H1 (cell line): ENCODE measurements around the gene SLC39A7. TPM values are rescaled to one million over a fixed set of nuclear protein-coding genes. Genes with fewer than 3 reads are reported as not detected.

Experiments used
- CTCF ChIA-PET: fragments of 300-600 bp; sonication (Branson Sonifier 250); formaldehyde crosslinking; loops from one replicate; lab custom pipeline; 2021; ENCODE audit not compliant: partially characterized antibody; lab: Charles Lee
- POLR2A ChIA-PET: fragments of 300-600 bp; sonication (Branson Sonifier 250); formaldehyde crosslinking; loops from one replicate; lab custom pipeline; 2021; ENCODE audit warnings: inconsistent platforms; ENCODE audit not compliant: partially characterized antibody; lab: Charles Lee
- DNase-seq, 2 experiments: peaks; one replicate each; pipeline versions ENCODE4 v3.0.0 to v3.0.0-alpha.2; 2010 to 2022; ENCODE audit warnings: low spot score in 2 of 2, low read depth in 1 of 2, mixed read lengths in 1 of 2
- FAIRE-seq: peaks from 2 replicates; lab custom pipeline; 2011; peaks lifted over from hg19 to GRCh38; lab: Jason Lieb, UNC
- H2AFZ ChIP-seq: 2 replicates; pipeline ENCODE4 v1.8.1; 2012; ENCODE audit warnings: low read length, inconsistent platforms
- H2AK5ac ChIP-seq: 2 replicates; pipeline ENCODE4 v1.6.1; 2013; ENCODE audit warnings: low read depth, low read length
- H2BK120ac ChIP-seq: replicated peaks from 2 replicates; pipeline ENCODE3; 2013; ENCODE audit warnings: low read depth, low read length, inconsistent platforms
- H2BK12ac ChIP-seq: 2 replicates; pipeline ENCODE4 v1.6.1; 2013; ENCODE audit warnings: low read depth, low read length
- H2BK15ac ChIP-seq: 2 replicates; pipeline ENCODE4 v1.6.1; 2013; ENCODE audit warnings: low read length
- H2BK20ac ChIP-seq: 2 replicates; pipeline ENCODE4 v1.6.1; 2013; ENCODE audit warnings: low read length
- H2BK5ac ChIP-seq: 2 replicates; pipeline ENCODE4 v1.6.1; 2013; ENCODE audit warnings: low read depth, low read length
- H3K14ac ChIP-seq: 2 replicates; pipeline ENCODE4 v1.6.1; 2013; ENCODE audit warnings: inconsistent platforms; ENCODE audit not compliant: insufficient read length
- H3K18ac ChIP-seq: 2 replicates; pipeline ENCODE4 v1.6.1; 2013; ENCODE audit warnings: low read length; ENCODE audit errors: extremely low read depth
- H3K23ac ChIP-seq: 2 replicates; pipeline ENCODE4 v1.6.1; 2013; ENCODE audit warnings: inconsistent platforms; ENCODE audit not compliant: insufficient read length
- H3K23me2 ChIP-seq: 2 replicates; pipeline ENCODE4 v1.6.1; 2013; ENCODE audit warnings: low read depth, low read length
- H3K27ac ChIP-seq: 2 replicates; pipeline ENCODE4 v1.6.1; 2011; ENCODE audit warnings: low read depth, low read length, inconsistent platforms
- H3K27me3 ChIP-seq, 4 experiments: replicated peaks in 1 of 4; 1 replicate in 1 of 4; 2 replicates in 3 of 4; pipeline versions ENCODE4 v1.6.1 to v1.8.1; 2011 to 2013; ENCODE audit warnings: low read length in 3 of 4, mild to moderate bottlenecking in 3 of 4, inconsistent platforms in 2 of 4, mixed read lengths in 2 of 4, moderate library complexity in 1 of 4; ENCODE audit not compliant: control insufficient read depth in 3 of 4, insufficient read depth in 3 of 4; ENCODE audit errors: extremely low read depth in 1 of 4
- H3K36me3 ChIP-seq, 4 experiments: 2 replicates each; pipeline versions ENCODE4 v1.6.1 to v1.8.1; 2011 to 2013; ENCODE audit warnings: mild to moderate bottlenecking in 4 of 4, low read length in 3 of 4, moderate library complexity in 2 of 4, control low read depth in 1 of 4, inconsistent platforms in 1 of 4; ENCODE audit not compliant: insufficient read depth in 4 of 4, control insufficient read depth in 2 of 4
- H3K4ac ChIP-seq: replicated peaks from 2 replicates; pipeline ENCODE3; 2013; ENCODE audit warnings: low read length, low read depth, mixed read lengths, inconsistent platforms; ENCODE audit not compliant: insufficient read length
- H3K4me1 ChIP-seq, 4 experiments: replicated peaks in 1 of 4; 1 replicate in 1 of 4; 2 replicates in 3 of 4; pipeline versions ENCODE4 v1.6.1 to v1.8.1; 2011 to 2013; ENCODE audit warnings: low read length in 3 of 4, inconsistent platforms in 2 of 4, mixed read lengths in 1 of 4; ENCODE audit not compliant: insufficient read depth in 4 of 4, control insufficient read depth in 3 of 4
- H3K4me2 ChIP-seq, 2 experiments: 2 replicates each; pipeline versions ENCODE4 v1.6.1 to v1.8.1; 2011 to 2013; ENCODE audit warnings: low read depth in 2 of 2, low read length in 2 of 2, control low read depth in 1 of 2, inconsistent platforms in 1 of 2, mild to moderate bottlenecking in 1 of 2; ENCODE audit not compliant: insufficient read depth in 1 of 2
- H3K4me3 ChIP-seq, 4 experiments: fragments of 200-600, 300-600 bp in 1 of 4; sonication (generic), shearing (Covaris generic), sonication (Bioruptor Twin) in 1 of 4; 2 replicates each; pipeline versions ENCODE4 v1.5.1 to v1.8.1; 2011 to 2016; ENCODE audit warnings: low read length in 4 of 4, low read depth in 3 of 4, control low read depth in 2 of 4, inconsistent platforms in 2 of 4, mild to moderate bottlenecking in 2 of 4, mixed read lengths in 1 of 4, moderate library complexity in 1 of 4; ENCODE audit not compliant: insufficient read depth in 2 of 4; ENCODE audit errors: extremely low read depth in 1 of 4
- H3K56ac ChIP-seq: replicated peaks from 2 replicates; pipeline ENCODE3; 2013; ENCODE audit warnings: low read depth, mild to moderate bottlenecking, mixed read lengths, low read length, inconsistent platforms; ENCODE audit not compliant: insufficient read length
- H3K79me1 ChIP-seq: 2 replicates; pipeline ENCODE4 v1.6.1; 2013; ENCODE audit warnings: low read depth, low read length, control low read depth
- H3K79me2 ChIP-seq, 2 experiments: 2 replicates each; pipeline versions ENCODE4 v1.6.1 to v1.8.1; 2012 to 2013; ENCODE audit warnings: low read length in 2 of 2, mild to moderate bottlenecking in 2 of 2, inconsistent platforms in 1 of 2; ENCODE audit not compliant: insufficient read depth in 2 of 2, control insufficient read depth in 1 of 2
- H3K9ac ChIP-seq, 4 experiments: replicated peaks in 1 of 4; 1 replicate in 1 of 4; 2 replicates in 3 of 4; pipeline versions ENCODE4 v1.6.1 to v1.8.1; 2011 to 2013; ENCODE audit warnings: low read depth in 3 of 4, low read length in 3 of 4, control low read depth in 2 of 4, mild to moderate bottlenecking in 2 of 4, moderate library complexity in 2 of 4, inconsistent platforms in 1 of 4; ENCODE audit errors: extremely low read depth in 1 of 4
- H3K9me3 ChIP-seq, 2 experiments: 2 replicates each; pipeline versions ENCODE4 v1.6.1 to v1.8.1; 2012 to 2013; ENCODE audit warnings: mild to moderate bottlenecking in 2 of 2, moderate library complexity in 2 of 2, control low read depth in 1 of 2, inconsistent platforms in 1 of 2, low read depth in 1 of 2, low read length in 1 of 2, mixed read lengths in 1 of 2; ENCODE audit not compliant: insufficient read depth in 2 of 2
- H4K20me1 ChIP-seq, 2 experiments: replicated peaks in 1 of 2; 2 replicates each; pipeline versions ENCODE3 to v1.8.1; 2011 to 2013; ENCODE audit warnings: inconsistent platforms in 2 of 2, low read length in 2 of 2, mild to moderate bottlenecking in 1 of 2; ENCODE audit not compliant: insufficient read depth in 2 of 2, control insufficient read depth in 1 of 2
- H4K5ac ChIP-seq: 2 replicates; pipeline ENCODE4 v1.6.1; 2013; ENCODE audit warnings: low read length, low read depth, mixed read lengths, inconsistent platforms; ENCODE audit not compliant: insufficient read length
- H4K8ac ChIP-seq: 2 replicates; pipeline ENCODE4 v1.8.0; 2013; ENCODE audit warnings: mild to moderate bottlenecking, moderate library complexity, low read length, inconsistent platforms; ENCODE audit not compliant: insufficient read depth; ENCODE audit errors: extremely low read depth
- H4K91ac ChIP-seq: replicated peaks from 2 replicates; pipeline ENCODE3; 2013; ENCODE audit warnings: low read length, mixed read lengths, inconsistent platforms; ENCODE audit not compliant: insufficient read length
- BACH1 ChIP-seq: IDR thresholded peaks from 2 replicates; pipeline ENCODE4 v1.6.1; 2012; ENCODE audit warnings: low read length, improper control_type of control experiment
- CBX5 ChIP-seq: fragments of 300-800, 300-1000 bp; sonication (generic); IDR thresholded peaks from 2 replicates; pipeline ENCODE4 v1.7.1; 2016; ENCODE audit warnings: antibody characterized with exemption, low read length, low read depth
- JUND ChIP-seq: IDR thresholded peaks from 2 replicates; pipeline ENCODE4 v1.6.1; 2011; ENCODE audit warnings: mild to moderate bottlenecking, improper control_type of control experiment, low read length
- KDM5A ChIP-seq: fragments of 200-600 bp; IDR thresholded peaks from 2 replicates; pipeline ENCODE4 v1.7.1; 2012; ENCODE audit warnings: mild to moderate bottlenecking, low read length, inconsistent platforms, mixed read lengths
- NANOG ChIP-seq: IDR thresholded peaks from 2 replicates; pipeline ENCODE4 v1.6.1; 2011; ENCODE audit warnings: low read length, low read depth, mild to moderate bottlenecking, inconsistent platforms; ENCODE audit not compliant: insufficient read depth, poor library complexity, severe bottlenecking
- RFX5 ChIP-seq: IDR thresholded peaks from 2 replicates; pipeline ENCODE4 v1.6.1; 2011; ENCODE audit warnings: low read depth, low read length, improper control_type of control experiment, borderline replicate concordance
- SP2 ChIP-seq: IDR thresholded peaks from 2 replicates; pipeline ENCODE4 v1.6.1; 2012; ENCODE audit warnings: mild to moderate bottlenecking, low read length, inconsistent platforms
- TBP ChIP-seq: IDR thresholded peaks from 2 replicates; pipeline ENCODE4 v1.6.1; 2011; ENCODE audit warnings: low read depth, low read length, improper control_type of control experiment
- WGBS, 2 experiments: shearing (Covaris generic) in 1 of 2; methylation state at CpG; one replicate each; pipeline versions ENCODE4 v1.1.6 to v1.1.7; 2013 to 2015; ENCODE audit warnings: low lambda C conversion rate in 2 of 2, mixed read lengths in 2 of 2, inconsistent platforms in 1 of 2, low coverage in 1 of 2, missing lambda C conversion rate in 1 of 2; ENCODE audit not compliant: insufficient replicate concordance in 2 of 2, insufficient coverage in 1 of 2, insufficient read length in 1 of 2; ENCODE audit errors: extremely low coverage in 1 of 2, missing lambda C conversion rate in 1 of 2; 5-methylcytosine and 5-hydroxymethylcytosine counted together
- polyA plus RNA-seq, 7 experiments: library from polyadenylated mRNA; depleted of rRNA in 3 of 7; stranded (reverse) in 5 of 7; unstranded in 2 of 7; fragments of >200 nt in 5 of 7; fragments of 200-250 nt in 2 of 7; gene quantifications; 1 replicate in 5 of 7; 2 replicates in 1 of 7; 4 replicates in 1 of 7; pipeline versions ENCODE4 v1.2.1 to v1.2.3, GENCODE V29; 2011 to 2013; ENCODE audit warnings: missing spikeins in 2 of 7, mixed read lengths in 2 of 7
- total RNA-seq: library from RNA; stranded (reverse); fragmentation: NEBNext Ultra II Directional; extraction: Animal tissue kit (Norgen Biotek cat#: 25700); gene quantifications from 2 replicates; pipeline ENCODE4 v1.2.1, GENCODE V29; 2021
- TF ChIP-seq, protein P1 (sequence below): IDR thresholded peaks from 2 replicates; pipeline ENCODE4 v1.6.1; 2011; ENCODE audit warnings: low read length, improper control_type of control experiment

Gene SLC39A7
- total and polyA plus RNA-seq, 2 of the 8 experiments (the other 6 are each of a cell fraction or from before 2014, with no cell fraction given), result 63.3 to 123 TPM

DNA sequence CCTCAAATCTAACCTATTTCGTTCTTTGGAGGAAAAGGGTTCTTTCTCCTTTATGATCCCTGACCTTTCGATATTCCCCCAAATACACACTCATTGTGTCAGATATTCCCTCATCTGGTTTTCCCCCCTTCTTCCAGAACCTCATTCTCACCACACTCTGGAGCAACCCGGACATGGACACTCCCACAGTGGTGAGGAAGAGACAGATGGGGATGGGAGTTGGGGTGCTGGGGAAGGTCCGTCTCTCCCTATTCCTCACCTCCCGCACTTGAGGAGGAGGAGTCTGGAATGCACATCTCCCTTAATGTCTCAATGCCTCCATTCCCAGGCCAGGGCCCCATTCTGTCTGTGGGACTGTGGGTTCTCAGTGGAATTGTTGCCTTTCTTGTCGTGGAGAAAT, 1.3 kb downstream of the SLC39A7 start:
- no peak overlapping the region for H2AK5ac ChIP-seq
- peaks cover 9 to 38% (median 14%) of the 10 kb centered on the region in 4 experiments for H3K4me1 ChIP-seq
- no peak for TF ChIP-seq CBX5
- TF ChIP-seq, protein P1, sequence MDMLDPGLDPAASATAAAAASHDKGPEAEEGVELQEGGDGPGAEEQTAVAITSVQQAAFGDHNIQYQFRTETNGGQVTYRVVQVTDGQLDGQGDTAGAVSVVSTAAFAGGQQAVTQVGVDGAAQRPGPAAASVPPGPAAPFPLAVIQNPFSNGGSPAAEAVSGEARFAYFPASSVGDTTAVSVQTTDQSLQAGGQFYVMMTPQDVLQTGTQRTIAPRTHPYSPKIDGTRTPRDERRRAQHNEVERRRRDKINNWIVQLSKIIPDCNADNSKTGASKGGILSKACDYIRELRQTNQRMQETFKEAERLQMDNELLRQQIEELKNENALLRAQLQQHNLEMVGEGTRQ, result no peak
- no peak for TF ChIP-seq NANOG
- no peak for TF ChIP-seq BACH1
- TF ChIP-seq SP2, result no peak
- TF ChIP-seq KDM5A, result no peak
- TF ChIP-seq TBP, result no peak
- TF ChIP-seq JUND, result no peak
- TF ChIP-seq RFX5, result no peak
- H3K4me3 ChIP-seq, result peak overlapping the region; percentile 87 to 89 (median 88); a peak in 7 of 8 replicates
- no peak overlapping the region for H4K8ac ChIP-seq
- H3K27ac ChIP-seq, result no peak overlapping the region
- H3K56ac ChIP-seq, result no peak overlapping the region
- 88% methylated on average over 6 of the region's 6 CpGs; no CpG with 5 or more reads in 1 of the 2 experiments for whole genome bisulfite sequencing, 2 experiments
- H3K79me1 ChIP-seq, result peaks cover 16% of the 10 kb centered on the region
- peaks cover 5 to 18% of the 10 kb centered on the region in 2 experiments for H4K20me1 ChIP-seq
- no peaks in the 10 kb centered on the region for H3K9me3 ChIP-seq
- peaks cover 3 to 22% of the 10 kb centered on the region in 2 experiments; a peak in 3 of 4 replicates for H3K79me2 ChIP-seq
- H3K4me2 ChIP-seq, result peak overlapping the region; percentile 96 to 99; a peak in 3 of 4 replicates
- H2AFZ ChIP-seq, result no peak overlapping the region
- FAIRE-seq, result no peak
- H2BK20ac ChIP-seq, result no peak overlapping the region
- no peak overlapping the region for H2BK5ac ChIP-seq
- DNase-seq, result no peak
- H3K14ac ChIP-seq, result no peak overlapping the region
- POLR2A ChIA-PET, result interaction anchor here (1.8 kb wide), 1 partner anchor 70 kb away, joined by 4 read pairs; the partner anchor contains the start of genes RPS18 and VPS52
- H3K9ac ChIP-seq, result peak overlapping the region in 1 of 4 experiments; percentile 91; a peak in 1 of 7 replicates
- H3K27me3 ChIP-seq, result peaks cover 6 to 19% (median 16%) of the 10 kb centered on the region in 4 experiments; a peak in 6 of 7 replicates
- no peak overlapping the region for H3K4ac ChIP-seq
- no peak overlapping the region for H2BK120ac ChIP-seq
- H4K91ac ChIP-seq, result no peak overlapping the region
- peaks cover 20% of the 10 kb centered on the region for H3K23me2 ChIP-seq
- no peak overlapping the region for H3K23ac ChIP-seq
- CTCF ChIA-PET, result interaction anchor here (1.5 kb wide), 2 partner anchors 9 to 46 kb away, joined by 5 to 6 read pairs; no protein-coding TSS in a partner anchor
- H3K18ac ChIP-seq, result no peak overlapping the region
- H2BK12ac ChIP-seq, result no peak overlapping the region
- no peak overlapping the region for H2BK15ac ChIP-seq
- H4K5ac ChIP-seq, result no peak overlapping the region
- H3K36me3 ChIP-seq, result peaks cover 7 to 23% (median 14%) of the 10 kb centered on the region in 4 experiments
